CD4-positive, alpha-beta memory T cell (primary cell): Measurements from ENCODE around the gene HELT. TPM values are rescaled to one million over a fixed set of nuclear protein-coding genes. Genes with fewer than 3 reads are reported as not detected.
"Not testable (repeated sequence)": the region's sequence is repeated elsewhere in the genome, so short reads cannot be mapped to it uniquely, and the experiment has no call there.

Source experiments
- CTCF ChIA-PET: fragments of 350-600 bp; sonication (Branson Sonifier 250); formaldehyde crosslinking; loops from one replicate; lab custom pipeline; 2021; ENCODE audit warnings: inconsistent platforms; ENCODE audit not compliant: partially characterized antibody; lab: Charles Lee
- POLR2A ChIA-PET: fragments of 350-600 bp; sonication (Branson Sonifier 250); formaldehyde crosslinking; loops from one replicate; lab custom pipeline; 2021; ENCODE audit not compliant: partially characterized antibody; lab: Charles Lee
- DNase-seq, 5 donors: peaks; one replicate each; pipeline versions ENCODE4 v3.0.0 to v3.0.0-alpha.2; 2020 to 2022; ENCODE audit warnings: mixed read lengths in 1 of 5
- H3K27ac ChIP-seq: one replicate; pipeline ENCODE4 v1.7.0; 2013; ENCODE audit warnings: low read depth, low read length
- H3K27me3 ChIP-seq: 2 replicates; pipeline ENCODE4 v1.7.0; 2013; ENCODE audit warnings: mild to moderate bottlenecking, low read length, moderate library complexity; ENCODE audit not compliant: insufficient read depth
- H3K36me3 ChIP-seq: 2 replicates; pipeline ENCODE4 v1.7.0; 2013; ENCODE audit warnings: mild to moderate bottlenecking, low read length, moderate library complexity; ENCODE audit not compliant: insufficient read depth
- H3K4me1 ChIP-seq: 2 replicates; pipeline ENCODE4 v1.7.0; 2013; ENCODE audit warnings: mild to moderate bottlenecking, low read length, moderate library complexity; ENCODE audit not compliant: insufficient read depth
- H3K4me3 ChIP-seq, 2 donors: one replicate each; pipeline ENCODE4 v1.7.0; 2013; ENCODE audit warnings: low read length in 2 of 2, mild to moderate bottlenecking in 1 of 2
- H3K9me3 ChIP-seq, 2 donors: one replicate each; pipeline ENCODE4 v1.7.0; 2013; ENCODE audit warnings: low read length in 2 of 2, control low read depth in 1 of 2; ENCODE audit not compliant: control insufficient read depth in 1 of 2
- H3K27ac Mint-ChIP-seq, 7 donors: one replicate each; pipeline ENCODE4 v1.8.0; 2020 to 2021; ENCODE audit warnings: mixed read lengths in 7 of 7, mild to moderate bottlenecking in 6 of 7, inconsistent platforms in 3 of 7, moderate library complexity in 3 of 7
- H3K27me3 Mint-ChIP-seq, 2 donors: one replicate each; pipeline ENCODE4 v1.8.0; 2020 to 2021; ENCODE audit warnings: mixed read lengths in 2 of 2
- H3K36me3 Mint-ChIP-seq, 2 donors: one replicate each; pipeline ENCODE4 v1.8.0; 2020 to 2021; ENCODE audit warnings: mixed read lengths in 2 of 2, inconsistent platforms in 1 of 2, mild to moderate bottlenecking in 1 of 2
- H3K4me1 Mint-ChIP-seq, 4 donors: one replicate each; pipeline ENCODE4 v1.8.0; 2020 to 2021; ENCODE audit warnings: mixed read lengths in 4 of 4, mild to moderate bottlenecking in 1 of 4
- H3K4me3 Mint-ChIP-seq, 8 donors: one replicate each; pipeline ENCODE4 v1.8.0; 2020 to 2021; ENCODE audit warnings: mixed read lengths in 8 of 8, mild to moderate bottlenecking in 7 of 8, moderate library complexity in 6 of 8, inconsistent platforms in 3 of 8
- H3K9me3 Mint-ChIP-seq, 8 donors: one replicate each; pipeline ENCODE4 v1.8.0; 2020 to 2021; ENCODE audit warnings: mixed read lengths in 8 of 8, mild to moderate bottlenecking in 5 of 8, inconsistent platforms in 3 of 8, moderate library complexity in 1 of 8
- intact Hi-C: fragments of 100-400 bp; cut with micrococcal nuclease; formaldehyde crosslinking; loops from one replicate; pipeline ENCODE4 v1.15.1; 2023
- polyA plus RNA-seq, 2 donors: library from polyadenylated mRNA; unstranded; fragments of 300-500 nt; fragmentation: Illumina TruSeq; gene quantifications; one replicate each; pipeline ENCODE4 v1.2.3, GENCODE V29; 2021
- total RNA-seq, 2 experiments: library from RNA; stranded (reverse); gene quantifications; one replicate each; pipeline ENCODE4 v1.2.3, GENCODE V29; 2021

Gene HELT
- total and polyA plus RNA-seq, 4 experiments from 2014 or later: not detected

GRCh38 chr4:184991860-184992259, 26.4 kb upstream of the HELT start:
- Histone ChIP-seq H3K4me1 (no peaks in the 10 kb centered on the region), H3K9me3 (no peaks in the 10 kb centered on the region), H3K27me3 (no peaks in the 10 kb centered on the region), H3K36me3 (no peaks in the 10 kb centered on the region), H3K4me3 (no peak overlapping the region), H3K27ac (no peak overlapping the region)
- H3K4me1 Mint-ChIP-seq: no peaks in the 10 kb centered on the region
- no peaks in the 10 kb centered on the region for H3K9me3 Mint-ChIP-seq
- ChIA-PET CTCF (no interaction called here), POLR2A (no interaction called here)
- no peak overlapping the region for H3K4me3 Mint-ChIP-seq
- intact Hi-C loops: no loop called here
- H3K36me3 Mint-ChIP-seq: no peaks in the 10 kb centered on the region
- no peak overlapping the region for H3K27ac Mint-ChIP-seq
- peaks cover 0 to 4% of the 10 kb centered on the region in 2 donors for H3K27me3 Mint-ChIP-seq
- no peak for DNase-seq

GRCh38 chr4:184992422-184992821, 25.9 kb upstream of the HELT start:
- Histone ChIP-seq H3K27me3 (no peaks in the 10 kb centered on the region), H3K27ac (no peak overlapping the region), H3K4me3 (no peak overlapping the region), H3K36me3 (no peaks in the 10 kb centered on the region), H3K4me1 (no peaks in the 10 kb centered on the region), H3K9me3 (no peaks in the 10 kb centered on the region)
- Mint-ChIP-seq H3K27me3 (peaks cover 0 to 5% of the 10 kb centered on the region in 2 donors), H3K36me3 (no peaks in the 10 kb centered on the region), H3K4me3 (no peak overlapping the region), H3K9me3 (no peaks in the 10 kb centered on the region), H3K27ac (no peak overlapping the region), H3K4me1 (no peaks in the 10 kb centered on the region)
- CTCF ChIA-PET: no interaction called here
- intact Hi-C loops: no loop called here
- POLR2A ChIA-PET: no interaction called here
- DNase-seq: no peak

GRCh38 chr4:184993247-184993646, 25.0 kb upstream of the HELT start:
- Mint-ChIP-seq H3K27ac (no peak overlapping the region), H3K4me3 (no peak overlapping the region), H3K27me3 (peaks cover 3 to 5% of the 10 kb centered on the region in 2 donors), H3K9me3 (peaks cover 0 to 3% (median 0%) of the 10 kb centered on the region in 8 donors), H3K4me1 (no peaks in the 10 kb centered on the region), H3K36me3 (no peaks in the 10 kb centered on the region)
- Histone ChIP-seq H3K27me3 (no peaks in the 10 kb centered on the region), H3K9me3 (no peaks in the 10 kb centered on the region), H3K27ac (no peak overlapping the region), H3K36me3 (no peaks in the 10 kb centered on the region), H3K4me3 (no peak overlapping the region), H3K4me1 (no peaks in the 10 kb centered on the region)
- ChIA-PET POLR2A (no interaction called here), CTCF (no interaction called here)
- no peak for DNase-seq
- intact Hi-C loops: no loop called here

GRCh38 chr4:184994010-184994622, 24.2 kb upstream of the HELT start:
- DNase-seq: no peak

GRCh38 chr4:184994623-184995010, 23.7 kb upstream of the HELT start:
- H3K9me3 ChIP-seq: no peaks in the 10 kb centered on the region
- intact Hi-C loops: no loop called here
- H3K4me1 ChIP-seq: no peaks in the 10 kb centered on the region
- H3K4me1 Mint-ChIP-seq: no peaks in the 10 kb centered on the region
- H3K27me3 Mint-ChIP-seq: peaks cover 3 to 5% of the 10 kb centered on the region in 2 donors
- H3K27me3 ChIP-seq: no peaks in the 10 kb centered on the region
- no peak overlapping the region for H3K27ac Mint-ChIP-seq
- H3K27ac ChIP-seq: no peak overlapping the region
- peaks cover 0 to 3% (median 0%) of the 10 kb centered on the region in 8 donors for H3K9me3 Mint-ChIP-seq
- POLR2A ChIA-PET: no interaction called here
- no peaks in the 10 kb centered on the region for H3K36me3 Mint-ChIP-seq
- no peak overlapping the region for H3K4me3 Mint-ChIP-seq
- CTCF ChIA-PET: no interaction called here
- no peak overlapping the region for H3K4me3 ChIP-seq
- no peak for DNase-seq
- no peaks in the 10 kb centered on the region for H3K36me3 ChIP-seq

More at GRCh38 chr4:184994010-184994622, 24.2 kb upstream of the HELT start:
- no peaks in the 10 kb centered on the region for H3K36me3 Mint-ChIP-seq
- ChIA-PET POLR2A (no interaction called here), CTCF (no interaction called here)
- Histone ChIP-seq H3K36me3 (no peaks in the 10 kb centered on the region), H3K27me3 (no peaks in the 10 kb centered on the region), H3K27ac (no peak overlapping the region), H3K4me1 (no peaks in the 10 kb centered on the region), H3K4me3 (no peak overlapping the region), H3K9me3 (no peaks in the 10 kb centered on the region)
- peaks cover 0 to 3% (median 0%) of the 10 kb centered on the region in 8 donors for H3K9me3 Mint-ChIP-seq
- no peak overlapping the region for H3K4me3 Mint-ChIP-seq
- no peaks in the 10 kb centered on the region for H3K4me1 Mint-ChIP-seq
- intact Hi-C loops: no loop called here
- H3K27me3 Mint-ChIP-seq: peaks cover 3 to 5% of the 10 kb centered on the region in 2 donors
- no peak overlapping the region for H3K27ac Mint-ChIP-seq

GRCh38 chr4:184997656-184998055, 20.6 kb upstream of the HELT start:
- H3K9me3 ChIP-seq, H3K27ac Mint-ChIP-seq, POLR2A ChIA-PET, H3K4me1 Mint-ChIP-seq, H3K4me1 ChIP-seq, H3K27ac ChIP-seq, H3K4me3 Mint-ChIP-seq, intact Hi-C loops, H3K4me3 ChIP-seq, H3K9me3 Mint-ChIP-seq, H3K36me3 Mint-ChIP-seq, H3K27me3 ChIP-seq, H3K36me3 ChIP-seq, CTCF ChIA-PET, DNase-seq: not testable (repeated sequence)
- H3K27me3 Mint-ChIP-seq: peaks cover 10% of the 10 kb centered on the region in 2 donors

- peaks cover 7% of the 10 kb centered on the region for H3K4me1 ChIP-seq
- peaks cover 15 to 22% of the 10 kb centered on the region in 2 donors for H3K27me3 Mint-ChIP-seq
- intact Hi-C loops: no loop called here
- H3K4me1 Mint-ChIP-seq: peaks cover 4 to 12% (median 5%) of the 10 kb centered on the region in 4 donors
- no peak overlapping the region for H3K4me3 Mint-ChIP-seq
- no peak overlapping the region for H3K27ac ChIP-seq
- H3K36me3 Mint-ChIP-seq: no peaks in the 10 kb centered on the region
- H3K9me3 ChIP-seq: no peaks in the 10 kb centered on the region
- no peaks in the 10 kb centered on the region for H3K27me3 ChIP-seq
- DNase-seq: no peak
- no peaks in the 10 kb centered on the region for H3K36me3 ChIP-seq
- H3K27ac Mint-ChIP-seq: peak overlapping the region in 1 of 7 donors; percentile 18
- POLR2A ChIA-PET: no interaction called here
- CTCF ChIA-PET: no interaction called here
- H3K9me3 Mint-ChIP-seq: peaks cover 0 to 2% (median 0%) of the 10 kb centered on the region in 8 donors
- no peak overlapping the region for H3K4me3 ChIP-seq
Observed at GRCh38 chr4:185002784-185003183, 15.5 kb upstream of the HELT start.
